ENCODE data around the gene PDCD11.
"Not testable (repeated sequence)": the region's sequence is repeated elsewhere in the genome, so short reads cannot be mapped to it uniquely, and the experiment has no call there.

Gene PDCD11, protein sequence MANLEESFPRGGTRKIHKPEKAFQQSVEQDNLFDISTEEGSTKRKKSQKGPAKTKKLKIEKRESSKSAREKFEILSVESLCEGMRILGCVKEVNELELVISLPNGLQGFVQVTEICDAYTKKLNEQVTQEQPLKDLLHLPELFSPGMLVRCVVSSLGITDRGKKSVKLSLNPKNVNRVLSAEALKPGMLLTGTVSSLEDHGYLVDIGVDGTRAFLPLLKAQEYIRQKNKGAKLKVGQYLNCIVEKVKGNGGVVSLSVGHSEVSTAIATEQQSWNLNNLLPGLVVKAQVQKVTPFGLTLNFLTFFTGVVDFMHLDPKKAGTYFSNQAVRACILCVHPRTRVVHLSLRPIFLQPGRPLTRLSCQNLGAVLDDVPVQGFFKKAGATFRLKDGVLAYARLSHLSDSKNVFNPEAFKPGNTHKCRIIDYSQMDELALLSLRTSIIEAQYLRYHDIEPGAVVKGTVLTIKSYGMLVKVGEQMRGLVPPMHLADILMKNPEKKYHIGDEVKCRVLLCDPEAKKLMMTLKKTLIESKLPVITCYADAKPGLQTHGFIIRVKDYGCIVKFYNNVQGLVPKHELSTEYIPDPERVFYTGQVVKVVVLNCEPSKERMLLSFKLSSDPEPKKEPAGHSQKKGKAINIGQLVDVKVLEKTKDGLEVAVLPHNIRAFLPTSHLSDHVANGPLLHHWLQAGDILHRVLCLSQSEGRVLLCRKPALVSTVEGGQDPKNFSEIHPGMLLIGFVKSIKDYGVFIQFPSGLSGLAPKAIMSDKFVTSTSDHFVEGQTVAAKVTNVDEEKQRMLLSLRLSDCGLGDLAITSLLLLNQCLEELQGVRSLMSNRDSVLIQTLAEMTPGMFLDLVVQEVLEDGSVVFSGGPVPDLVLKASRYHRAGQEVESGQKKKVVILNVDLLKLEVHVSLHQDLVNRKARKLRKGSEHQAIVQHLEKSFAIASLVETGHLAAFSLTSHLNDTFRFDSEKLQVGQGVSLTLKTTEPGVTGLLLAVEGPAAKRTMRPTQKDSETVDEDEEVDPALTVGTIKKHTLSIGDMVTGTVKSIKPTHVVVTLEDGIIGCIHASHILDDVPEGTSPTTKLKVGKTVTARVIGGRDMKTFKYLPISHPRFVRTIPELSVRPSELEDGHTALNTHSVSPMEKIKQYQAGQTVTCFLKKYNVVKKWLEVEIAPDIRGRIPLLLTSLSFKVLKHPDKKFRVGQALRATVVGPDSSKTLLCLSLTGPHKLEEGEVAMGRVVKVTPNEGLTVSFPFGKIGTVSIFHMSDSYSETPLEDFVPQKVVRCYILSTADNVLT (N-terminal part only)

DNA sequence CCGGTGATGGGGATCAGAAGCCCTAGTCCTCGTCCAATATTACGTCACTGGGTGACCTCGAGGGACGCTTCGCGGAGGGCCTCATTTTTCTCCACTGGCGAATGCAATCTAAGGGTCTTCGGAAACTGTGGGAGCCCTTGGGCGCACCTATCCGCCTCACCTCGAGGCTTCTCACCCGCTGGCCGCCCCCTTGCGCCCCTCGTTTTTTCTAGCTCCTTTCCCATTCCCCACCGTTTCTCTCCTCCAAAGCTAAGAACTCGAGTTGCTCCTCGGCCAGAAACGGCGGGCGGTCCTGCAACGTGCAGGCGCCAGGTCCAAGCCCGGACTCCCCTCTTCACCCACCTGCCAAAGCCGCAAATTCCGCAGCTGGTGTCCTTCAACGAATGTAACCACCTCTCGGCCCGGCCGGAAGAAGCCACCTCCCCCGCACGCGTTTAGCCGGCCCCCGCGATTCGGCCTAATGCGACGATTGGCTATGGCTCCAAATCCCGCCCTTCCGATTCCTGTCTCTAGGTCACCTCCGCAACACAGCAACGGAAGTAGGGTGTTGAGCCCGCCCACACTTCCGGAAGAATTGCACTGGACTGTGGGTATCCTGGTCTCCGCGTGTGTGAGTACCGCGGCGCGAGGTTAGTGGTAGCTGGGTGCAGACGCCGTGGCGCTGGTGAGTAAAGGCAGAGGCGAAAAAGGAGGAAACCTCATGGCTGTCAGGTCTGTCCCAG, at the start of gene PDCD11, which contains the start of gene ATP5MK:
Gene PDCD11 (plus strand): TSS at position 560 of the 722 bp plus-strand sequence. CDS start 1,801 bp downstream, outside the sequence.
Gene ATP5MK (minus strand): TSS at position 409 of the 722 bp plus-strand sequence. CDS start 4,018 bp downstream, outside the sequence.
- DNase-seq (ENCODE audit: low read depth) = peak; percentile 97
- peak within 1 kb of the TSS; percentile 95 for H3K4me3 ChIP-seq (ENCODE audit: low read depth, low read length)
- TF ChIP-seq, protein P1, sequence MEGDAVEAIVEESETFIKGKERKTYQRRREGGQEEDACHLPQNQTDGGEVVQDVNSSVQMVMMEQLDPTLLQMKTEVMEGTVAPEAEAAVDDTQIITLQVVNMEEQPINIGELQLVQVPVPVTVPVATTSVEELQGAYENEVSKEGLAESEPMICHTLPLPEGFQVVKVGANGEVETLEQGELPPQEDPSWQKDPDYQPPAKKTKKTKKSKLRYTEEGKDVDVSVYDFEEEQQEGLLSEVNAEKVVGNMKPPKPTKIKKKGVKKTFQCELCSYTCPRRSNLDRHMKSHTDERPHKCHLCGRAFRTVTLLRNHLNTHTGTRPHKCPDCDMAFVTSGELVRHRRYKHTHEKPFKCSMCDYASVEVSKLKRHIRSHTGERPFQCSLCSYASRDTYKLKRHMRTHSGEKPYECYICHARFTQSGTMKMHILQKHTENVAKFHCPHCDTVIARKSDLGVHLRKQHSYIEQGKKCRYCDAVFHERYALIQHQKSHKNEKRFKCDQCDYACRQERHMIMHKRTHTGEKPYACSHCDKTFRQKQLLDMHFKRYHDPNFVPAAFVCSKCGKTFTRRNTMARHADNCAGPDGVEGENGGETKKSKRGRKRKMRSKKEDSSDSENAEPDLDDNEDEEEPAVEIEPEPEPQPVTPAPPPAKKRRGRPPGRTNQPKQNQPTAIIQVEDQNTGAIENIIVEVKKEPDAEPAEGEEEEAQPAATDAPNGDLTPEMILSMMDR (IDR thresholded peaks at IDR 0.05; ENCODE audit: control insufficient read depth, extremely low read depth, insufficient read depth) = peak; percentile 39

DNA sequence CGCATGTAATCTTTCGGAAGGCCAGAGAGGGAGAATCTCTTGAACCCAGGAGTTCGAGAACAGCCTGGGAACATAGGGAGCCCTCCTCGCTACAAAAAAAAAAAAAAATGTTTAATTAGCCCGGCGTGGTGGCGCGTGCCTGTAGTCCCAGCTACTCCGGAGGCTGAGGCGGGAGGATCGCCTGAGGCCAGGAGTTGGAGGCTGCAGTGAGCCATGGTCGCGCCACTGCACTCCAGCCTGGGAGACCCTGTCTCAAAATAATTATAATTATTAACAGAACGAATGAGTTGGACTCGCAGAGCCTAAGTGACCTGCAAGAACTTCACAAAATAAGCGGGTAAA, 46.3 kb upstream of the PDCD11 start:
- DNase-seq (ENCODE audit: low read depth) = no peak
- peak overlapping the region; percentile 70 for H3K4me3 ChIP-seq (ENCODE audit: low read depth, low read length)
- TF ChIP-seq, protein P1 (IDR thresholded peaks at IDR 0.05; ENCODE audit: control insufficient read depth, extremely low read depth, insufficient read depth) = no peak

DNA sequence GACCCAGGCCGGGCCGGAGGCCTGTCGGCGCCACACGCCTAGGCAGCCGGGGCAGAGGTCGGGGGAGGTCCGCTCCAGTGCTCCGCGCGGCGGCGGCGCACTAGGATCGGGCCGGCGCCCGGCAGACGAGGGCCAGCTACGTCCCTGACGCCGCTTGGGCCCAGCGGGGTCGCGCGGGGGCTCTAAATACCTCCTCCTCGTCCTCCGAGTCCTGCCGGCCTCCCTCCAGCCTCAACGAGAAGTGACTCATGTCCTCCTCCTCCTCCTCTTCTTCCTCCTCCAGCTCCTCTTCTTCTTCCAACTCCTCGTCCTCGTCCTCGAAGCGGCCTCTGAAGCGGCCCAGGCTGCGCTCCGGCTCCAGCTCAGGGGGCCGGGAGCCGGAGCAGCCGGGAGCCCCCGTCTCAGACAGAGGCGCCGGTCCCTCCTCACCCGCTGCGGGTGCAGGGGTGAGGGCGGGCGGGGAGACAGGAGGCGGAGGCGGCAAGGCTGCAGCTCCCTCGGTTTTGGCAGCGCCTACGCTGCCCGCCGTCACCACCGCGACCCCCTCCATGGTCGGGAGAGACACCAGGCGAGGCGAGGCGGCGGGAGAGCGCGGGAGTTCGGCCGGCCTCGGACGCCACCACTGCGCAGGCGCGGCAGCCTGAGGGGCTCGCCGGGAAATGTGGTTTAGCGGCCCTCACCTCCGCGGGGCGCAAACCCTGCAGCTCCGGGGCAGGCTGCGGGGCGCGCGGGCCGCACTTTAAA, 45.7 kb upstream of the PDCD11 start, which contains the start of gene PCGF6:
Gene PCGF6 (minus strand): TSS at position 624 of the 744 bp plus-strand sequence. CDS start 74 bp downstream, at position 550.
- H3K4me3 ChIP-seq (ENCODE audit: low read depth, low read length) = peak within 1 kb of the TSS; percentile 70
- DNase-seq (ENCODE audit: low read depth) = no peak
- TF ChIP-seq, protein P1 (IDR thresholded peaks at IDR 0.05; ENCODE audit: control insufficient read depth, extremely low read depth, insufficient read depth) = 0 out of 2 replicates have a peak, but pooled peaks have one; percentile 9

DNA sequence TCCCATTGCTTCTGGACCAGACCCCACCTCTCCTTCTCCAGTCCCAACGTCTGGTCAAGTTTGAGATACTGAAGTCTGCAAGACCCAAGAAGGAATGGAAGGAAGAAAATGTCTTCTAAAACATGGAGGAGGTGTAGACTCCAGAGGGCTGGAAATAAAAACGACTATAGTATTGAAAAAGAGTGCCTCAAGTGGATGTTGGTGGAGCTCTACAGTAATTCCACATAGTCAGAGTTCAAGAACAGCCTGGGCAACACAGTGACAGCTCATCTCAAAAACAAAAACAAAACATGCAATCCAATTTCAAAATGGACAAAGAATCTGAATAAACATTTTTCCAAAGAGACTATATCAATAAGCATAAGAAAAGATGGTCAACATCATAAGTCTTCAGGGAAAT, 43.1 kb upstream of the PDCD11 start:
- H3K4me3 ChIP-seq (ENCODE audit: low read depth, low read length) = no peak overlapping the region
- TF ChIP-seq, protein P1 (IDR thresholded peaks at IDR 0.05; ENCODE audit: control insufficient read depth, extremely low read depth, insufficient read depth) = no peak
- DNase-seq (ENCODE audit: low read depth) = no peak

DNA sequence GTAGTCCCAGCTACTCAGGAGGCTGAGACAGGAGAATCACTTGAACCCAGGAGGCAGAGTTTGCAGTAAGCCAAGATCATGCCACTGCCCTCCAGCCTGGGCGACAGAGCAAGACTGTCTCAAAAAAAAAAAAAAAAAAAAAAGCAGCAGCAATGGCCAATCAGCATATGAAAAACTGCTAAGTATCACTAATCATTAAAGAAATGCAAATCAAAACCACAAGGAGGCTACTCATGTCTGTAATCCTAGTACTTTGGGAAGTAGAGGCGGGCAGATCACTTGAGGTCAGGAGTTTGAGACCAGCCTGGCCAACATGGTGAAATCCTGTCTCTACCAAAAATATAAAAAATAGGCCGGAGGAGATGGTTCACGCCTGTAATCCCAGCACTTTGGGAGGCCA, 41.9 kb upstream of the PDCD11 start:
- not testable (repeated sequence) for DNase-seq (ENCODE audit: low read depth); H3K4me3 ChIP-seq (ENCODE audit: low read depth, low read length)

DNA sequence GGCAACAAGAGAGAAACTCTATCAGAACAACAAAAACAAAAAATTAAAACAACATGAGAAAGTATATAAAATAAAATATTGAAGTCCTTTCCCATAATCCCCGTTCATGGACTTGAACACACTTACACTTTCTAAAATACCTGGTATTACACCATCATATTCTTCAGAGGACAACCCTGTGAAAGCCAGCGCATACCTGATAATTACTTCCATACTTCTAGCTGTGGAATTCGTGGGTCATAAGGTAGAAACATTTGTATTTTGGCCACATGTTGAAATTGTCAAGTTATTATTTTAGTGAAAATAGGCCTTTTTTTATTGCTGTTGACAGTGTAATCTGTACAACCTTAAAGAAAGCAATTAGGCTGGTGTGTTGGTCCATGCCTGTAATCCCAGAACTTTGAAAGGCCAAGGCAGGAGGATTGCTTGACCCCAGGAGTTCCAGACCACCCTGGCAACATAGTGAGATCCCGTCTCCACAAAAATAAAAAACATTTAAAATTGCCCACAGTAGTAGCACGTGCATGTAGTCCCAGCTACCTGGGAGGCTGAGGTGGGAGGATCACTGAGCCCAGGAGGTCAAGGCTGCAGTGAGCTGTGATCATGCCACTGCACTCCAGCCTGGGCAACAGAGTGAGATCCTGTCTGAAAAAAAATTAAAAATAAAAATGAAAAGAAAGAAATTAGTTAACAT, 40.4 kb upstream of the PDCD11 start:
- TF ChIP-seq, protein P1 (IDR thresholded peaks at IDR 0.05; ENCODE audit: control insufficient read depth, extremely low read depth, insufficient read depth) = no peak
- no peak for DNase-seq (ENCODE audit: low read depth)
- H3K4me3 ChIP-seq (ENCODE audit: low read depth, low read length) = no peak overlapping the region

DNA sequence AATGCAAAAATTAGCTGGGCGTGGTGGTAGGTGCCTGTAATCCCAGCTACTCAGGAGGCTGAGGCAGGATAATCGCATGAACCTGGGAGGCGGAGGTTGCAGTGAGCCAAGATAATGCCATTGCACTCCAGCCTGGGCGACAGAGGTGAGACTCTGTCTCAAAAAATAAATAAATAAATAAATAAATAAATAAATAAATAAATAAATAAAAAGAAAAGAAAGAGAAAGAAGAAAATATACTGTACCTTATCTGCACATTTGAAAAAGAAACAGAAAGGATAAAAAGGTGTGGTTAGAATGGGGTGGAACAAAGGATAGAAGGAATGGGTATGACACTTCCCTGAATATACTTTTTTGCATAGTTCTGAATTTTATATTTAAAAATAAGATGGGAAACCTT, 36.9 kb upstream of the PDCD11 start:
- not testable (repeated sequence) for H3K4me3 ChIP-seq (ENCODE audit: low read depth, low read length); DNase-seq (ENCODE audit: low read depth)

DNA sequence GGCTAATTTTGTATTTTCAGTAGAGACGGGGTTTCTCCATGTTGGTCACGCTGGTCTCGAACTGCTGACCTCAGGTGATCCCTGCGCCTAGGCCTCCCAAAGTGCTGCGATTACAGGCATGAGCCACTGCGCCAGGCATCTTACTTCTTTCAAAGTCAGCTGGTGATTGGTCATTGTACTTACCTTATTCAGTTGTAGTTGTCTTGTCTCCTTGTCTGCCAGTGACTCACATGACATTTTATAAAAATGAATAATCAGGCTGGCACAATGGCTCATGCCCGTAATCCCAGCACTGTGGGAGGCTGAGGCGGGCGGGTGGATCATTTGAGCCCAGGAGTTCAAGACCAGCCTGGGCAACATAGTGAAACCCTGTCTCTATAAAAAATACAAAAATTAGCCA, 35.6 kb upstream of the PDCD11 start:
- not testable (repeated sequence) for DNase-seq (ENCODE audit: low read depth); H3K4me3 ChIP-seq (ENCODE audit: low read depth, low read length)
